Activated T-cell treated with anti-CD3 and anti-CD28 coated beads, Interleukin-2, amount 50 U/mL, for 4 hours (primary cell): ENCODE measurements around the gene CLASP1. TPM values are rescaled to one million over a fixed set of nuclear protein-coding genes. Genes with fewer than 3 reads are reported as not detected.

Experiments used
- ATAC-seq, 2 donors: fragments of 200-7000 bp; cut with Tn5 transposase; one replicate each; pipeline ENCODE4 v1.10.0; 2021
- DNase-seq: peaks from one replicate; pipeline ENCODE4 v3.0.0-alpha.2; 2020
- H3K27me3 Mint-ChIP-seq: one replicate; pipeline ENCODE4 v1.8.0; 2021; ENCODE audit warnings: low read depth, mixed read lengths
- H3K36me3 Mint-ChIP-seq: one replicate; pipeline ENCODE4 v1.8.0; 2022; ENCODE audit warnings: mixed read lengths; ENCODE audit not compliant: insufficient read depth
- H3K4me1 Mint-ChIP-seq: one replicate; pipeline ENCODE4 v1.8.0; 2021; ENCODE audit warnings: low read depth, mixed read lengths
- H3K4me3 Mint-ChIP-seq: one replicate; pipeline ENCODE4 v1.8.0; 2021; ENCODE audit warnings: mild to moderate bottlenecking, moderate library complexity, mixed read lengths
- H3K9me3 Mint-ChIP-seq: one replicate; pipeline ENCODE4 v1.8.0; 2021; ENCODE audit warnings: mixed read lengths
- total RNA-seq, 3 donors: library from RNA; stranded (reverse); gene quantifications; one replicate each; pipeline ENCODE4 v1.2.1, GENCODE V29; 2021

Gene CLASP1
- total RNA-seq, 3 donors from 2014 or later = 48.3 to 68.2 (median 63.2) TPM

DNA sequence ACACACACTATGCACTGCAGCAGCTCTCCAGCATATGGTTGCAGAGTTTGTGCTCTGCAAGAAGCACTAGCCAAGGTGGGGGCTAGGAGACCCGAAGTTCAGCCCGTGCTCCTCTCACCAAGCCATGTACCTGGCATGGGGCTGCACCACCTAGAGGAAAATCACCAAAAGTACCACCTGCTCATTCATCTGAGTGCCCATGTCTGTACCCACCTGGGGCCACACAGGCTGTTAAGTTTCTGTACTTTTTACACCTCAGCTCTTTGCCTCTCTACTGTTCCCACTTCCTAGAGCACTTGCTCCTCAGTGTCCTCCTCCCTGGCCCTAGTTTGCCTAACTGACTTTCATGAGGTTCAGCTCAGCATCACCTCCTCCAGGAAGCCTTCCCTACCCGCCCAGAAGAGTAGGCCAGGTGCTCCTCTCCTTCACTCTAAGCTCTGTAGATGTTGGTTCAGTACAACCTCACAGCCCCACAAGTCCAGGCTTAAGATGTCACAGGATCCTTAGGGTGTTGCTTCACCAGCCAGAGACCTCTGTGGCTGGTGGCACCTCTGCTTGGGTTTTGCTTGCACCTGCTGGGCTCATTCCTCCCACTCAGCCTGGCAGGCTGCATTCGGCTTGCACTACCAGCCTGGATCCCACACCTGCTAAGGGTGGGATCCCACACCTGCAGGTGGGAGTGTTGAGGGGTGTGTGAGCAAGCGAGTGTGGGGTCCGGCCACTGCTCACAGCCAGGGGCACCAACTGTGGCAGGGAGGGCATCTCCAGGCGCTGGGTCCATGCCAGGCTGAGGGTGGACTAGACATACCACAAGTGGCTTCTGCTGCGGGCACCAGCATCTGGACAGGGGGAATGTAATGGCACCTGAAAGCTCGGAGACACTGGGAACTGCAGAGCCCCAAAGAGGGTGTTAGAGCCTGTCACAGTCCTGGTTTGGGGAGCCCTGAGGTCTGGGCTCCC lies 354.1 kb downstream of the CLASP1 start:
- Mint-ChIP-seq H3K4me1 (no peaks in the 10 kb centered on the region), H3K9me3 (no peaks in the 10 kb centered on the region), H3K4me3 (no peak overlapping the region), H3K27me3 (peaks cover 4% of the 10 kb centered on the region), H3K36me3 (no peaks in the 10 kb centered on the region)
- ATAC-seq (peak in 1 of 2 donors; percentile 21), DNase-seq (no peak)

GRCh38 chr2:121293450-121294325 lies 355.6 kb downstream of the CLASP1 start:
- ATAC-seq (no peak), DNase-seq (no peak)
- H3K4me3 Mint-ChIP-seq = no peak overlapping the region
- peaks cover 7% of the 10 kb centered on the region for H3K27me3 Mint-ChIP-seq
- H3K4me1 Mint-ChIP-seq = no peaks in the 10 kb centered on the region
- H3K9me3 Mint-ChIP-seq = no peaks in the 10 kb centered on the region
- no peaks in the 10 kb centered on the region for H3K36me3 Mint-ChIP-seq

DNA sequence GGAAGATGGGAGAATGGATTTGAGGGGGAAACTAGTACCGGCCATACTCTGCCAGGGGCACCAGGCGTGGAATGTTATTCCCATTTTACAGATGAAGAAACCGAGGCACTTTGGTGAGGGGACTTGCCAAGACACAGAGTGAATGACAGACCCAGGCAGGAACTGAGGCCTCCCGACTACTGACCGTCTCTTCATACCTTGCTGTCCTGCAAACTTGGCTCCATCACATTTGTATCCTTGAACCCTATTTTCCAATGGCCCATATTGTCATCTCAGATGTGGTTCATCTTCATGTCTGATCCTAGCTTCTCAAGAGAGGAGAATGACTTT lies 358.0 kb downstream of the CLASP1 start:
- Mint-ChIP-seq H3K4me3 (no peak overlapping the region), H3K36me3 (no peaks in the 10 kb centered on the region), H3K27me3 (peaks cover 16% of the 10 kb centered on the region), H3K9me3 (no peaks in the 10 kb centered on the region), H3K4me1 (no peaks in the 10 kb centered on the region)
- no peak for ATAC-seq
- no peak for DNase-seq

DNA sequence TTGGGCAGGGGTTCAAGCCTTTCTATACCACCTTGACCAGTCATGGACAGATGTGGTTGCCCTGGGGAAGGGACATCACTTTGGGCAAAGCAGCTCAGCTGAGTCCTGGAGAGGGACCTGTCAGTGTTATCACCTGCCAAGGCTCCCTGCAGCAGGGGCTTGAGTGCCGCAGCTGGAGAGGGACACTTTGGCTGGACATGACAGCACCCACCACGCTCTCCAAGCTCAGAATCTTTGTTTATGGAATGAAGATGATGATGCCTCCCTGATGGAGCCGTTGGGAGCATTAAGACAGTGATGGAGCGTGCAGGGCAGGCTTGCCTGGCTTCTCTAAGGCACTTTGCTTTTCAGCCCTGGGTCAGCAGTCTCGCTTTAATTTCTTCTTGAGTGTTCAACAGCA lies 360.0 kb downstream of the CLASP1 start:
- H3K36me3 Mint-ChIP-seq = no peaks in the 10 kb centered on the region
- no peaks in the 10 kb centered on the region for H3K9me3 Mint-ChIP-seq
- peaks cover 4% of the 10 kb centered on the region for H3K4me1 Mint-ChIP-seq
- H3K27me3 Mint-ChIP-seq = peaks cover 24% of the 10 kb centered on the region
- no peak for ATAC-seq
- no peak for DNase-seq
- H3K4me3 Mint-ChIP-seq = no peak overlapping the region

GRCh38 chr2:121288454-121289231 lies 360.6 kb downstream of the CLASP1 start:
- no peaks in the 10 kb centered on the region for H3K36me3 Mint-ChIP-seq
- no peak for DNase-seq
- H3K9me3 Mint-ChIP-seq = no peaks in the 10 kb centered on the region
- peaks cover 9% of the 10 kb centered on the region for H3K4me1 Mint-ChIP-seq
- peaks cover 31% of the 10 kb centered on the region for H3K27me3 Mint-ChIP-seq
- H3K4me3 Mint-ChIP-seq = no peak overlapping the region
- ATAC-seq = no peak

- Mint-ChIP-seq H3K27me3 (peaks cover 35% of the 10 kb centered on the region), H3K36me3 (no peaks in the 10 kb centered on the region)
These were observed 361.3 kb downstream of the CLASP1 start for GRCh38 chr2:121287956-121288355.

More at GRCh38 chr2:121287956-121288355, 361.3 kb downstream of the CLASP1 start:
- DNase-seq (no peak), ATAC-seq (no peak)
- no peaks in the 10 kb centered on the region for H3K9me3 Mint-ChIP-seq
- no peak overlapping the region for H3K4me3 Mint-ChIP-seq
- peaks cover 9% of the 10 kb centered on the region for H3K4me1 Mint-ChIP-seq

Other genes with a start within 250 kb of the CLASP1 start
- gene RNU4ATAC, start 118.6 kb downstream of the CLASP1 start, total RNA-seq = not detected
- 100 to 1,000 TPM; 198 to 247 (median 209) TPM for gene NIFK, start 87.4 kb upstream of the CLASP1 start, total RNA-seq
- gene TSN, start 106.2 kb upstream of the CLASP1 start, total RNA-seq = 100 to 1,000 TPM in 1 of 3 donors, 10 to 100 TPM in 2; 93.3 to 108 (median 95.2) TPM